Ovary (tissue), 3 donors: ENCODE measurements around the gene THAP8.

Experiments
- POLR2A ChIP-seq: fragments of 450-650 bp; IDR thresholded peaks from one replicate; pipeline ENCODE4 v1.6.1; 2017; ENCODE audit warnings: antibody characterized with exemption, mild to moderate bottlenecking, moderate library complexity
- TF ChIP-seq, protein P1 (sequence below), 3 donors: fragments of 450-650 bp in 2 of 3; fragments of 200-600 bp in 1 of 3; IDR thresholded peaks; one replicate each; pipeline versions ENCODE4 v1.5.1 to v1.8.0; 2016 to 2022; ENCODE audit warnings: antibody characterized with exemption in 3 of 3, mild to moderate bottlenecking in 1 of 3
- donor health status: DM: no; HTN: no; CAD: no.

DNA sequence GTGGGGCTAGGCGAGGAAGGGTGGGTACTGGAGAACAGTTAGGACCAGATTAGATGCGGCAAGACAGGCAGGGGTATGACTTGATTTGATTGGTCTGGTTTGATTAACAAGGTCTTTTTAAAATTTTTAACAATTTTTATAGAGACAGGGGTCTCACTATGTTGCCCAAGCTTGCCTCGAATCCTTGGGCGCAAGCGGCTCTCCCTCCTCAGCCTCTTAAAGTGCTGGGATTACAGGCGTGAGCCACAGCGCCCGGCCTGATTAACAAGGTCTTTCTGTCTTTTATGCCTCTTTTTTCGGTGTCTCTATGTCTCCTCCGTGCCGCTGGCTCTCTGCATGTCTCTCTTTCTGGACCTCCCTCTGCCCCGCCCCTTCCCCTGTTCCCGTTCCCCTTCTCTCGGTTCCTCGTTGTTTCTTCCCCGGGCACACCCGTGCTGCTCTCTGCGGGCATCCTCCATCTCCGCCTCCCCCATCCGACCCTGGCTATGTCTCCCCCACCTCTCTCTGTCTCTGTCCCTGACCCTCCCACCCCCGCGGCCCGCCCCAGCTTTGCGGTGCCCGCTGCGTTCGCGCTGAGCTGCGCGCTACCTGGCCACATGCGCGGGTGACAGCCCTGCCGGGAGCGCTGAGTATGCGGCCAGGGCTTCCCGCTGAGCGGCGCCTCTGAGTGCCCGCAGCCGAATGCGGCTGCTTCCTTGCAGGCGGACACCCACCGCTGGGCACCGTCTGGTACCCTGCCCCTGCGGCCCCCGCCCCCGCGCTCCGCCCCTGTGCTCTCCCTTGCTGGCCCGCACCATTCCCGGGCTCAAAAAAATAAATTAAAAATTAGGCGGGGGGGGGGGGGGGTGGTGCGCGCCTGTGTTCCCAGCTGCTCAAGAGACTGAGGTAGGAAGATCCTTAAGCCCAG, 67.2 kb downstream of the THAP8 start:
- TF ChIP-seq, protein P1, sequence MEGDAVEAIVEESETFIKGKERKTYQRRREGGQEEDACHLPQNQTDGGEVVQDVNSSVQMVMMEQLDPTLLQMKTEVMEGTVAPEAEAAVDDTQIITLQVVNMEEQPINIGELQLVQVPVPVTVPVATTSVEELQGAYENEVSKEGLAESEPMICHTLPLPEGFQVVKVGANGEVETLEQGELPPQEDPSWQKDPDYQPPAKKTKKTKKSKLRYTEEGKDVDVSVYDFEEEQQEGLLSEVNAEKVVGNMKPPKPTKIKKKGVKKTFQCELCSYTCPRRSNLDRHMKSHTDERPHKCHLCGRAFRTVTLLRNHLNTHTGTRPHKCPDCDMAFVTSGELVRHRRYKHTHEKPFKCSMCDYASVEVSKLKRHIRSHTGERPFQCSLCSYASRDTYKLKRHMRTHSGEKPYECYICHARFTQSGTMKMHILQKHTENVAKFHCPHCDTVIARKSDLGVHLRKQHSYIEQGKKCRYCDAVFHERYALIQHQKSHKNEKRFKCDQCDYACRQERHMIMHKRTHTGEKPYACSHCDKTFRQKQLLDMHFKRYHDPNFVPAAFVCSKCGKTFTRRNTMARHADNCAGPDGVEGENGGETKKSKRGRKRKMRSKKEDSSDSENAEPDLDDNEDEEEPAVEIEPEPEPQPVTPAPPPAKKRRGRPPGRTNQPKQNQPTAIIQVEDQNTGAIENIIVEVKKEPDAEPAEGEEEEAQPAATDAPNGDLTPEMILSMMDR (IDR thresholded peaks at IDR 0.05), result no peak
- TF ChIP-seq POLR2A, result no peak
